ENCODE measurements around the gene RCBTB2.

GRCh38 chr13:48580185-48580803 is 47.4 kb upstream of the RCBTB2 start:
- TF ChIP-seq TCF12 (IDR thresholded peaks at IDR 0.05; ENCODE audit: low read depth) (no peak), EP300 (IDR thresholded peaks at IDR 0.05; ENCODE audit: borderline replicate concordance) (no peak), TEAD4 (IDR thresholded peaks at IDR 0.05) (no peak), YY1 (IDR thresholded peaks at IDR 0.05; ENCODE audit: low read depth) (no peak), CREB1 (IDR thresholded peaks at IDR 0.05; ENCODE audit: low read depth) (no peak)

All from Ishikawa (cell line).